GM21528 (cell line): Measurements from ENCODE around the gene RAB8A.
"Not testable (repeated sequence)": the region's sequence is repeated elsewhere in the genome, so short reads cannot be mapped to it uniquely, and the experiment has no call there.

ENCODE experiments used
- ATAC-seq: cut with Tn5 transposase; IDR thresholded peaks from one replicate; pipeline ENCODE4 v1.9.1; 2021; ENCODE audit warnings: mild to moderate bottlenecking, moderate library complexity; ENCODE audit not compliant: unreplicated experiment, low FRiP score

RAB8A gene

GRCh38 chr19:16167055-16167454, 55.4 kb downstream of the RAB8A start:
- ATAC-seq: no peak

- ATAC-seq: no peak
Observed at GRCh38 chr19:16168465-16169081, 56.9 kb downstream of the RAB8A start.

- ATAC-seq: no peak
Observed at GRCh38 chr19:16170134-16170533, 58.4 kb downstream of the RAB8A start.

- no peak for ATAC-seq
Observed at GRCh38 chr19:16175954-16176353, 64.3 kb downstream of the RAB8A start.

DNA sequence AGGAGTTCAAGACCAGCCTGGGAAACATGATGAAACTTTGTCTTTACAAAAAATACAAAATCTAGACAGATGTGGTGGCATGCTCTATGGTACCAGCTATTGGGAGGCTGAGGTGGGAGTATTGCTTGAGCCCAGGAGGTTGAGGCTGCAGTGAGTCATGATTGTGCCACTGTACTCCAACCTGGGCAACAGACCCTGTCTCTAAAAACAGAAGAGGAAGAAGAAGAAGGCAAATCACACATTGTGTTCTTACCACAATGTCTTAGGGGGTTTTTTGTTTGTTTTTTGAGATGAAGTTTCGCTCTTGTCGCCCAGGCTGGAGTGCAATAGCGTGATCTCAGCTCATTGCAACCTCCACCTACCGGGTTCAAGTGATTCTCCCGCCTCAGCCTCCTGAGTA, 67.2 kb downstream of the RAB8A start:
- not testable (repeated sequence) for ATAC-seq

DNA sequence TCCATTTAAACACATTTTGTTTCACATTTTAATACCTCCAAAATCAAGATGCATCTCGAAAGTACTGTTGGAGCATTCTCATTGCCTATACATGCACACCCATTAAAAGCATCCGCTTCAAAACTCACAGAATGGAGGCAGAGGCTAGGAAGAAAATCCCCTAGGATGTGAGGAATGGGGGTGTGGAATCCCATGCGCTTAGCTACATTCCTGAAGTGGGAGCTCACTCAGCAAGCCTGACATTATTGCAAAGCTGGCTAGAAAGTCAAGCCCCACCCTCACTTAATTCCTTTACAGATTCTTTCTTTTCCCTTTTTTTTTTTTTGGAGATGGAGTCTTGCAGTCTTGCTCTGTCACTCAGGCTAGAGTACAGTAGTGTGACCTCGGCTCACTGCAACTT, 68.9 kb downstream of the RAB8A start:
- no peak for ATAC-seq
